Measurements from ENCODE around the gene SLC18A2. TPM values are rescaled to one million over a fixed set of nuclear protein-coding genes. Genes with fewer than 3 reads are reported as not detected.

SLC18A2 gene
- total and polyA plus RNA-seq, 2 of the 8 experiments (the other 6 are each of a cell fraction or from before 2014, with no cell fraction given): 6.5 to 7.0 TPM

- no peak overlapping the region for H2BK15ac ChIP-seq (ENCODE audit: low read length)
- no peak overlapping the region for H3K4ac ChIP-seq (replicated peaks; ENCODE audit: insufficient read length, low read depth, low read length)
- H3K9ac ChIP-seq (replicated peaks in 1 of 4; ENCODE audit: extremely low read depth in 1 of 4, low read depth in 3 of 4, low read length in 3 of 4): no peak overlapping the region
- no peak overlapping the region for H3K14ac ChIP-seq (ENCODE audit: insufficient read length)
- H4K5ac ChIP-seq (ENCODE audit: insufficient read length, low read depth, low read length): no peak overlapping the region
- no peak overlapping the region for H4K91ac ChIP-seq (replicated peaks; ENCODE audit: insufficient read length, low read length)
- FAIRE-seq (no peak), DNase-seq (ENCODE audit: low read depth in 1 of 2, low spot score in 2 of 2) (no peak)
- no peaks in the 10 kb centered on the region for H3K27me3 ChIP-seq (replicated peaks in 1 of 4; ENCODE audit: control insufficient read depth in 3 of 4, extremely low read depth in 1 of 4, insufficient read depth in 3 of 4, low read length in 3 of 4)
- no peak overlapping the region for H2BK12ac ChIP-seq (ENCODE audit: low read depth, low read length)
- no peaks in the 10 kb centered on the region for H4K20me1 ChIP-seq (replicated peaks in 1 of 2; ENCODE audit: control insufficient read depth in 1 of 2, insufficient read depth in 2 of 2, low read length in 2 of 2)
- no peak overlapping the region for H3K56ac ChIP-seq (replicated peaks; ENCODE audit: insufficient read length, low read depth, low read length)
- ChIA-PET POLR2A (ENCODE audit: partially characterized antibody) (no interaction called here), CTCF (ENCODE audit: partially characterized antibody) (no interaction called here)
- H2BK120ac ChIP-seq (replicated peaks; ENCODE audit: low read depth, low read length): no peak overlapping the region
- H2AFZ ChIP-seq (ENCODE audit: low read length): no peak overlapping the region
- H3K79me1 ChIP-seq (ENCODE audit: low read depth, low read length): no peaks in the 10 kb centered on the region
- peaks cover 6 to 13% of the 10 kb centered on the region in 2 experiments; a peak in 2 of 4 replicates for H3K9me3 ChIP-seq (ENCODE audit: insufficient read depth in 2 of 2, low read depth in 1 of 2, low read length in 1 of 2)
- H2BK5ac ChIP-seq (ENCODE audit: low read depth, low read length): no peak overlapping the region
- no peak overlapping the region for H2BK20ac ChIP-seq (ENCODE audit: low read length)
- no peak overlapping the region for H3K18ac ChIP-seq (ENCODE audit: extremely low read depth, low read length)
- no peak overlapping the region for H3K4me2 ChIP-seq (ENCODE audit: insufficient read depth in 1 of 2, low read depth in 2 of 2, low read length in 2 of 2)
- no peaks in the 10 kb centered on the region for H3K4me1 ChIP-seq (replicated peaks in 1 of 4; ENCODE audit: control insufficient read depth in 3 of 4, insufficient read depth in 4 of 4, low read length in 3 of 4)
- peaks cover 0 to 7% (median 0%) of the 10 kb centered on the region in 4 experiments; a peak in 1 of 8 replicates for H3K36me3 ChIP-seq (ENCODE audit: control insufficient read depth in 2 of 4, insufficient read depth in 4 of 4, low read length in 3 of 4)
- H3K79me2 ChIP-seq (ENCODE audit: control insufficient read depth in 1 of 2, insufficient read depth in 2 of 2, low read length in 2 of 2): no peaks in the 10 kb centered on the region
- no peak overlapping the region for H3K27ac ChIP-seq (ENCODE audit: low read depth, low read length)
- no peak overlapping the region for H3K23ac ChIP-seq (ENCODE audit: insufficient read length)
- no peak overlapping the region for H4K8ac ChIP-seq (ENCODE audit: extremely low read depth, insufficient read depth, low read length)
- no peaks in the 10 kb centered on the region; the same call in 1 of the 2 replicates for H3K23me2 ChIP-seq (ENCODE audit: low read depth, low read length)
- H3K4me3 ChIP-seq (ENCODE audit: extremely low read depth in 1 of 4, insufficient read depth in 2 of 4, low read depth in 3 of 4, low read length in 4 of 4): no peak overlapping the region
- H2AK5ac ChIP-seq (ENCODE audit: low read depth, low read length): no peak overlapping the region
- TF ChIP-seq KDM5A (IDR thresholded peaks at IDR 0.05; ENCODE audit: low read length) (no peak), ASH2L (IDR thresholded peaks at IDR 0.05; ENCODE audit: low read length) (no peak)
- TF ChIP-seq, protein P1, sequence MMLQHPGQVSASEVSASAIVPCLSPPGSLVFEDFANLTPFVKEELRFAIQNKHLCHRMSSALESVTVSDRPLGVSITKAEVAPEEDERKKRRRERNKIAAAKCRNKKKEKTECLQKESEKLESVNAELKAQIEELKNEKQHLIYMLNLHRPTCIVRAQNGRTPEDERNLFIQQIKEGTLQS (IDR thresholded peaks at IDR 0.05; ENCODE audit: insufficient read depth, low read depth, low read length): no peak
Measured at GRCh38 chr10:117306674-117307073, 65.8 kb downstream of the SLC18A2 start.
